Measurements from ENCODE around the gene ZNF525.
"Not testable (repeated sequence)": the region's sequence is repeated elsewhere in the genome, so short reads cannot be mapped to it uniquely, and the experiment has no call there.

ZNF525 gene

DNA sequence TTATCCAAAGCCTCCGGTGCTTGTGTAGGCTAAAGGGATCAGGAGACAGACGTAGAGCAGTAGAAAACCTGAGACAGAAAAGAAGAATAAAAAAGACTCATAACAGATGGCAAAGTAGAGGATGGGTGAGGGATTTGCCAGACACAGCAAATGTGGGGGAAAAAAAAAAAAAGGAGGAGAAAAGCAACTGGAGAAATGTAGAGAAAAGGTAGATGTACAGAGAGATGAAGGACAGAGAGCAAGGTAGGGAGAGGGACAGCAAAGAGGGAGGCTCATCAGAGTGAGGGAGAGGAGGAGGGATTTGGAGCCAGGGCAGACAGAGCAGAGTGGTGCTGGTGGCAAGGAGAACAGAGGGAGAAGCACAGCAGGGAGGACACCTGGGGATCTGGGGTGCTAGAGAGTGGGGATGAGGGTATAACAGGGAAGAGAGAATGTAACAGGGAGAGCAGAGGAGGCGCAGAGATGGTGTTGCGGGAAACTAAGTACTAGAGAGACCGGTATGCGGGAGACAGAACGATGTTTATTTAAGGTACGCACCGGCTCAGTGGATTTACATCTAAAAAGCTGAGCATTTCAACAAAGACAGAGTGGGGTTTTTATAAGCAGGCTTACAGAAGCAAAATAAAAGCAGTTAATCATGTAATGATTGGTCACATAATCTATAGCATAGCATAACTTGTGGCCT, 30.5 kb downstream of the ZNF525 start:
- not testable (repeated sequence) for DNase-seq (ENCODE audit: low read depth in 2 of 2, low spot score in 1 of 2)

- DNase-seq (ENCODE audit: low read depth in 2 of 2, low spot score in 1 of 2) = no peak
Observed at GRCh38 chr19:53396525-53396868, 31.0 kb downstream of the ZNF525 start.

GRCh38 chr19:53397918-53398317, 32.4 kb downstream of the ZNF525 start:
- not testable (repeated sequence) for DNase-seq (ENCODE audit: low read depth in 2 of 2, low spot score in 1 of 2)

- no peak for DNase-seq (ENCODE audit: low read depth in 2 of 2, low spot score in 1 of 2)
Observed at GRCh38 chr19:53409505-53410204, 44.1 kb downstream of the ZNF525 start.

DNA sequence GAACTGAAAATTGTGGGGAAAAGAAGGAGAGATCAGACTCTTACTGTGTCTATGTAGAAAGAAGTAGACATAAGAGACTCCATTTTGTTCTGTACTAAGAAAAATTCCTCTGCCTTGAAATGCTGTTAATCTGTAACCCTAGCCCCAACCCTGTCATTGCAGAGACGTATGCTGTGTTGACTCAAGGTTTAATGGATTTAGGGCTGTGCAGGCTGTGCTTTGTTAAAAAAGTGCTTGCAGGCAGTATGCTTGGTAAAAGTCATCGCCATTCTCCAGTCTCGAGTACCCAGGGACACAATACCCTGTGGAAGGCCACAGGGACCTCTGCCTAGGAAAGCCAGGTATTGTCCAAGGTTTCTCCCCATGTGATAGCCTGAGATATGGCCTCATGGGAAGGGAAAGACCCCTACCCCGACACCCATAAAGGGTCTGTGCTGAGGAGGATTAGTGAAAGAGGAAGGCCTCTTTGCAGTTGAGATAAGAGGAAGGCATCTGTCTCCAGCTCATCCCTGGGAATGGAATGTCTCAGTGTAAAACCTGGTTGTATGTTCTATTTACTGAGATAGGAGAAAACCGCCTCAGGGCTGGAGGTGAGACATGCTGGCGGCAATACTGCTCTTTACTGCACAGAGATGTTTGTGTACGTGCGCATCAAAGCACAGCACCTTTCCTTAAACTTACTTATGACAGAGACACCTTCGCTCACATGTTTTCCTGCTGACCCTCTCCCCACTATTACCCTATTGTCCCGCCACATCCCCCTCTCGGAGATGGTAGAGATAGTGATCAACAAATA, 55.2 kb downstream of the ZNF525 start:
- not testable (repeated sequence) for DNase-seq (ENCODE audit: low read depth in 2 of 2, low spot score in 1 of 2)

DNA sequence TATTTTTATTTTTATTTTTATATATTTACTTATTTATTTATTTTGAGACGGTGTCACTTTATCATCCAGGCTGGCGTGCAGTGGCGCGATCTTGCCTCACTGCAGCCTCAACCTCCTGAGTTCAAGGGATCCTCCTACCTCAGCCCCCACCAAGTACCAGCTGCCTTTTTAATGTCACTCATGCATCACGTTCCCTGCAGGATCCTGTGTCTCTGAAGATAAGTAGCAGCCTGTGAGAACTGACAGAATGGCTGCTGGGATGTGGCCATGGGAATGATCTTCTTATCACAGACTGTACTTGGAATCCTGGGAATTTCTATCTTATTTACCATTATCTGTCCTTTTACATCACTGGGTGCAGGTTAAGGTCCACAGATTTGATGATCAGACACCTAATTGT, 57.0 kb downstream of the ZNF525 start:
- DNase-seq (ENCODE audit: low read depth in 2 of 2, low spot score in 1 of 2) = no peak

DNA sequence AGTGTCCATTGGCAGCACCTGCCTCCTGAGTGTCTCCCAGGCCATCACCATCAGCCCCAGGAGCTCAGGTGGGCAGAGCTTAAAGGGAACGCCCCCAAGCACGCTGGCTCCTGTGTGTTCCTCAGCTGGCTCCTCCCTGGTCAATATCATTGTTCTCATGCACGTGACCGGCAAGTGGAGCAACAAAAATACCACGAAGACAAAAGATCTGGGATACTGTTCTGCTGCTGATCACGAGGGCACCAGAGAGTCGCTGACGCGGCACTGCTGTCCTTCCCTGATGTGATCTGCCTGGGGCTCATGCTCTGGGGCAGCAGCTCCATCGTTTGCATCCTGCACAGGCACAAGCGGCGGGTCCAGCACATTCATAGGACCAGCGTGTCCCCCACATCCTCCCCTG, 57.6 kb downstream of the ZNF525 start:
- DNase-seq (ENCODE audit: low read depth in 2 of 2, low spot score in 1 of 2) = not testable (repeated sequence)

GRCh38 chr19:53423680-53424079, 58.2 kb downstream of the ZNF525 start:
- not testable (repeated sequence) for DNase-seq (ENCODE audit: low read depth in 2 of 2, low spot score in 1 of 2)

- DNase-seq (ENCODE audit: low read depth in 2 of 2, low spot score in 1 of 2) = peak; percentile 37 to 40
Observed at GRCh38 chr19:53424968-53425597, 59.6 kb downstream of the ZNF525 start.

- peak; percentile 91 to 96 for DNase-seq (ENCODE audit: low read depth in 2 of 2, low spot score in 1 of 2)
Observed at GRCh38 chr19:53431399-53432087, 66.0 kb downstream of the ZNF525 start, which contains the start of gene ZNF761. TSS of gene ZNF761 (plus strand) at chr19:53431984. CDS start at chr19:53447269, 15,285 bp downstream.

- DNase-seq (ENCODE audit: low read depth in 2 of 2, low spot score in 1 of 2) = no peak
Observed at GRCh38 chr19:53432088-53432661, 66.7 kb downstream of the ZNF525 start.
